Pancreas (tissue), 10 donors: ENCODE results near the gene SNCB. TPM values are rescaled to one million over a fixed set of nuclear protein-coding genes. Genes with fewer than 3 reads are reported as not detected.

Source experiments
- ATAC-seq, 4 donors: fragments of 200-7000 bp; cut with Tn5 transposase; one replicate each; pipeline versions ENCODE4 v1.8.0 to v1.9.1; 2020; ENCODE audit warnings: mild to moderate bottlenecking in 4 of 4, moderate library complexity in 4 of 4
- DNase-seq, 6 donors: peaks; one replicate each; pipeline ENCODE4 v3.0.0-alpha.2; 2020
- FAIRE-seq: peaks from 2 replicates; lab custom pipeline; 2012; peaks lifted over from hg19 to GRCh38; lab: Jason Lieb, UNC
- H3K27ac ChIP-seq, 4 donors: fragments of 200-600 bp; sonication (generic); 1 replicate in 3 of 4; 2 replicates in 1 of 4; pipeline versions ENCODE4 v1.5.0 to v1.8.0; 2020
- H3K27me3 ChIP-seq, 4 donors: fragments of 200-600 bp; one replicate each; pipeline ENCODE4 v1.8.0; 2021
- H3K36me3 ChIP-seq, 3 donors: fragments of 200-600 bp; sonication (generic) in 1 of 3; one replicate each; pipeline versions ENCODE4 v1.5.0 to v1.8.0; 2020 to 2021
- H3K4me1 ChIP-seq, 3 donors: fragments of 200-600 bp; one replicate each; pipeline ENCODE4 v1.8.0; 2021
- H3K4me3 ChIP-seq, 4 donors: fragments of 200-600 bp; sonication (generic) in 2 of 4; one replicate each; pipeline versions ENCODE4 v1.5.0 to v1.8.0; 2020 to 2021
- H3K9me3 ChIP-seq, 4 donors: fragments of 200-600 bp; one replicate each; pipeline ENCODE4 v1.8.0; 2021
- WGBS, 2 donors: extraction: QIAGEN DNeasy Blood & Tissue Kit; methylation state at CpG; one replicate each; pipeline ENCODE4 v1.1.7; 2013; 5-methylcytosine and 5-hydroxymethylcytosine counted together
- intact Hi-C, 3 donors: fragments of 100-400 bp; cut with DNase I; formaldehyde crosslinking; loops; one replicate each; pipeline versions ENCODE4 v1.11.1 to v1.14.2; 2022
- polyA plus RNA-seq, 2 donors: library from polyadenylated mRNA; stranded (reverse); fragments of 200-250 nt; gene quantifications; one replicate each; pipeline ENCODE4 v1.2.3, GENCODE V29; 2013
- total RNA-seq, 6 donors: library from RNA; stranded (reverse); fragmentation: NEBNext Ultra II Directional in 4 of 6; extraction: Animal tissue kit (Norgen Biotek cat#: 25700) in 4 of 6; gene quantifications; one replicate each; pipeline versions ENCODE4 v1.2.1 to v1.2.4, GENCODE V29; 2021 to 2023
- TF ChIP-seq, protein P1 (sequence below), 4 donors: fragments of 200-600 bp; sonication (generic) in 3 of 4; IDR thresholded peaks; one replicate each; pipeline versions ENCODE4 v1.5.0 to v1.8.0; 2021; ENCODE audit warnings: antibody characterized with exemption in 4 of 4
- donor health status: healthy with polysubstance abuse.
- donor health status: DM: no; HTN: no; CAD: no; lungs with moderate emphysema.
- donor health status: DM: no; HTN: no; CAD: no.
- donor health status: control.
- donor health status: control.
- donor health status: Bipolar disorder and iron deficiency.
- donor health status: DM: yes; HTN: yes; CAD: no.
- donor health status: DM: no; HTN: no; CAD: no.
- donor health status: DM: no; HTN: no; CAD: no.
- donor health status: DM: yes; HTN: yes; CAD: no.

SNCB gene
- total and polyA plus RNA-seq, 8 donors = 0.14 to 6.6 (median 0.40) TPM; not detected in 1

DNA sequence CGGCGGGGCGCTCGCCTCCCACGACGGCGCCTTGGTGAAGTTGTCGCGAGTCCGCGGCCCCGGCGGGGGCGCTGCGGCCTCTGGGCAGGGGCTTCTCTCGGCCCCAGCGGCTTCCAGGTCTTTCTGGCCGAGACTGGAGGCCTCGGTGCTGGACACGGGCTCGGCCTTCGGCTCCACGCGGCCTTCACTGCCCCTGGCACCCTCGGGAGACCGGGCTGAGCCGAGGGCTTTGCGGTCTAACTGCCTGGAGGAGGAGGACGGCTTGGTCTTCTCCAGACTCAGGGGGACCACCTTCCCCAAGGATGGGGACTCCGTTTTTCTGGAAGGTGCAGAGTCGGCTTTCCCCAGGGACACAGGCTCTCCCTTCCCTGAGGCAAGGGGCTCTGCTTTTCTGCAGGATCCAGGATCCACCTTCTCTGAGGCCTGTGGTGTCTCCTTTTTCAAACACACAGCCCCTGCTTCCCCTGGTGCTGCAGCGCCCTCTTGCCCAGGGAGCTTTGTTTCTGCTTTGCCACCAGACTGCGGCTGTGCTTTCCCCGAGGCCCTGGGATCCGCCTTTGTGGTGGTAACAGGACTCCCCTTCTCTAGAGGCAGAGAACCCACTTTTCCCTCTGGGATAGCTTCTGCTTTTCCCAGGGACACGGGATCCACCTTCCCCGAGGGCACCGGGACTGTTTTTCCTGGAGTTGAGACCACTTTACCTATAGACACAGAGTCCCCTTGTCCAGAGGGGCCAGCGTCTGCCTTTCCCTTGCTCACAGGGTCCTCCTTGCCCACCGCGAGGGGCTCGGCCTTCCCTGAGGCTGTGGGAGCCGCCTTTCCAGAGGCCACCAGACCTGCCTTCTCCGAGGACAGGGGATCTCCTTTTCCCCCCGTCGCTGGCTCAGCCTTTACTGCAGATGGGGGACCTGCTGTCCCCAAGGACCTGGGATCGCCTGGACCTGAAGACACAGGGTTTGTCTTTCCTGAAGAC, 32.6 kb downstream of the SNCB start:
- no peak for ATAC-seq
- TF ChIP-seq, protein P1, sequence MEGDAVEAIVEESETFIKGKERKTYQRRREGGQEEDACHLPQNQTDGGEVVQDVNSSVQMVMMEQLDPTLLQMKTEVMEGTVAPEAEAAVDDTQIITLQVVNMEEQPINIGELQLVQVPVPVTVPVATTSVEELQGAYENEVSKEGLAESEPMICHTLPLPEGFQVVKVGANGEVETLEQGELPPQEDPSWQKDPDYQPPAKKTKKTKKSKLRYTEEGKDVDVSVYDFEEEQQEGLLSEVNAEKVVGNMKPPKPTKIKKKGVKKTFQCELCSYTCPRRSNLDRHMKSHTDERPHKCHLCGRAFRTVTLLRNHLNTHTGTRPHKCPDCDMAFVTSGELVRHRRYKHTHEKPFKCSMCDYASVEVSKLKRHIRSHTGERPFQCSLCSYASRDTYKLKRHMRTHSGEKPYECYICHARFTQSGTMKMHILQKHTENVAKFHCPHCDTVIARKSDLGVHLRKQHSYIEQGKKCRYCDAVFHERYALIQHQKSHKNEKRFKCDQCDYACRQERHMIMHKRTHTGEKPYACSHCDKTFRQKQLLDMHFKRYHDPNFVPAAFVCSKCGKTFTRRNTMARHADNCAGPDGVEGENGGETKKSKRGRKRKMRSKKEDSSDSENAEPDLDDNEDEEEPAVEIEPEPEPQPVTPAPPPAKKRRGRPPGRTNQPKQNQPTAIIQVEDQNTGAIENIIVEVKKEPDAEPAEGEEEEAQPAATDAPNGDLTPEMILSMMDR (IDR thresholded peaks at IDR 0.05) = no peak
- WGBS, 2 donors = 56 to 66% methylated on average over 47 of the region's 47 CpGs
- H3K27ac ChIP-seq = no peak overlapping the region
- FAIRE-seq = no peak
- peak overlapping the region in 2 of 4 donors; percentile 25 to 42 for H3K4me3 ChIP-seq
- H3K9me3 ChIP-seq = no peaks in the 10 kb centered on the region
- intact Hi-C loops = no loop called here
- H3K36me3 ChIP-seq = no peaks in the 10 kb centered on the region
- no peaks in the 10 kb centered on the region for H3K4me1 ChIP-seq
- peak in 1 of 6 donors; percentile 66 for DNase-seq
- H3K27me3 ChIP-seq = no peaks in the 10 kb centered on the region

DNA sequence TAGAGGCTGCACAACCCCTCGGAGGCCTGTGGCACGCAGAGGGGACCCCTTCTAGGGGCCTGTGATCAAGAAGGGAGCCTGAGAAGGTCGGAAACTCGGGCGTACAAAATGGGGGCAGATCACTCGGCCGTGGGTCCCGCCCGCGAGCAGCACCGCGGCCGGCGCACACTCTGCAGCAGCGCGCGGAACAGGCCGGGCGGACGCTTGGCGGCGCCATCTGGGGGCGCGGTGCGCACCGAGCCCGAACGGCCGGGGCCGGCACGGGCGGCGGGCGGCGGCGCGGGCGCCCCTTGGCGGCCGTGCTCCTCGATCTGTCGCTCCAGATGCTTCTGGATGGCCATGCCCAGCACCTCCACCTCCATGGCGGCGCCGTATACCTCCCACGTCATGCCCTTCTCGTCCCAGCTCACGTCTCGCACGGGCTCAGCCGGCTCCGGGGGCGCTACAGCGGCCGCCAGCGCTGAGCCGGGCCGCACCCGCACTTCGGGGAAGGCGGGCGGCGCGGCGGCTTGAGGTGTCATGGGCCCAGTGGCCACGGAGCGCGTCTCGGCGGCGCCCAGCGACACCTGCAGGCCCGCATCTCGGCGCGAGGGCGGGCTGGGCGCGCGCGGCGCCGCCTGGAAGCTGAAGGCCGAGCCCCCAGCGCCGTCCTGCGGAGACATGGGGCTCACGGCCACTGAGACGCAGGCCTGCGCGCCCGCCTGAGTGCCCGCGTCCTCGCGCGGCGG, 33.5 kb downstream of the SNCB start:
- DNase-seq = peak in 4 of 6 donors; percentile 36 to 76 (median 56)
- H3K4me3 ChIP-seq = peak overlapping the region in 2 of 4 donors; percentile 25 to 42
- no peaks in the 10 kb centered on the region for H3K36me3 ChIP-seq
- H3K4me1 ChIP-seq = no peaks in the 10 kb centered on the region
- ATAC-seq = peak; percentile 81 to 92 (median 82)
- TF ChIP-seq, protein P1 (IDR thresholded peaks at IDR 0.05) = no peak
- intact Hi-C loops = no loop called here
- H3K27me3 ChIP-seq = no peaks in the 10 kb centered on the region
- H3K27ac ChIP-seq = no peak overlapping the region
- FAIRE-seq = no peak
- H3K9me3 ChIP-seq = no peaks in the 10 kb centered on the region
- WGBS, 2 donors = 5 to 10% methylated on average over 44 to 98 of the region's 98 CpGs

DNA sequence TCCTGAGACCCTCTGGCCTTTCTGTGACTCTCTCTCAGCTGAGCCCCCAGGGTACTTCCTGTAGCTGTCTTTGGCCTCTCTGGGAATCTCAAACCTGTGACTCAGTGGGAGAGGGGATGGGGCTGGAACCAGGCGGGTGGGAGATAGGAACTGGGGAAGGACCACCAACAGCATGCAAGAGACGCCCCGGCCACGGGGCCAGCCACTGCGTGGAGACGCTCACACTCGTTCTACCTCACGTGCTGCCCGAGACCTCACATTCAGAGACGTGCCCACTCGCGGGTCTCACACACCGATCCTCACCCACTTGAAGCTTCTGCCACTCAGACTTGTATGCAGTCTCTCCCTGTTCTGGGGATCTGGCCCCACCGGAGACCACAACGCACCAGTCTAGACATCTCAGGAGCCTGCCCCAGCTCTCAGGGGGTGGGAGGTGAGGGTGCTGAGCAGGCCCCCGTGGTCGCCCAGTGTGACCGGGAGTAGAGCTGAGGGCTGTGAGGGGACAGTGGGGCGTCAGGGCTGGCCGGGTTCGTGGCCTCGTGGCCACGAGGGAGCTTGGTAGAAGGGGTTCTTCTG, 34.2 kb downstream of the SNCB start:
- H3K36me3 ChIP-seq = no peaks in the 10 kb centered on the region
- TF ChIP-seq, protein P1 (IDR thresholded peaks at IDR 0.05) = no peak
- 78 to 88% methylated on average over 23 of the region's 23 CpGs for WGBS, 2 donors
- ATAC-seq (no peak), DNase-seq (peak in 1 of 6 donors; percentile 69), FAIRE-seq (no peak)
- H3K4me1 ChIP-seq = no peaks in the 10 kb centered on the region
- no peaks in the 10 kb centered on the region for H3K27me3 ChIP-seq
- intact Hi-C loops = no loop called here
- H3K27ac ChIP-seq = no peak overlapping the region
- H3K9me3 ChIP-seq = no peaks in the 10 kb centered on the region
- peak overlapping the region in 1 of 4 donors; percentile 42 for H3K4me3 ChIP-seq

DNA sequence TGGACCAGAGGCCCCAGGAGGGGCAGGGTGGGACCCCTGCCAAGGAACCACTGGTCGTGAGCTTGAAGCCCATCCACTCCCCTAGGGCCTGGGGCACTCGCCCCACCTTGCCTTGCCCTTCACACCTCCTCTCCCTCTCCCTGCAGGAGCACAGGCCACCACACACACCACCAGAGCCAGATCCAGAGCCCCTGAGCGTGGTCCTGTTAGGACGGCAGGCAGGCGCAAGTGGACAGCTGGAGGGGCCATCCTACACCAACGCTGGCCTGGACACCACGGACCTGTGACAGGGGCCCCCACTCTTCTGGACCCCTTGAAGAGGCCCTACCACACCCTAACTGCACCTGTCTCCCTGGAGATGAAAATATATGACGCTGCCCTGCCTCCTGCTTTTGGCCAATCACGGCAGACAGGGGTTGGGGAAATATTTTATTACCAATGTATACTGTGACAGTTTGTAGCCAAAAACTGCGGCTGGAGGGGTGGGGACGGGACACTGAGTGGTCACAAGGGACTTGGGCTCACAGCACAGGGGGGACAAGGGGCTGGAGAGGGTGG, 34.9 kb downstream of the SNCB start:
- FAIRE-seq = no peak
- ATAC-seq = no peak
- intact Hi-C loops = no loop called here

More for the DNA sequence above, 34.9 kb downstream of the SNCB start:
- TF ChIP-seq, protein P1 (IDR thresholded peaks at IDR 0.05) = no peak
- no peaks in the 10 kb centered on the region for H3K9me3 ChIP-seq
- H3K4me3 ChIP-seq = no peak overlapping the region
- no peaks in the 10 kb centered on the region for H3K27me3 ChIP-seq
- H3K27ac ChIP-seq = no peak overlapping the region
- no peaks in the 10 kb centered on the region for H3K4me1 ChIP-seq
- DNase-seq = peak in 1 of 6 donors; percentile 17
- no peaks in the 10 kb centered on the region for H3K36me3 ChIP-seq
- 74 to 85% methylated on average over 11 of the region's 11 CpGs for WGBS, 2 donors
